CD14-positive monocyte (primary cell): ENCODE results near the gene ACSM2A. TPM values are rescaled to one million over a fixed set of nuclear protein-coding genes. Genes with fewer than 3 reads are reported as not detected.
"Not testable (repeated sequence)": the region's sequence is repeated elsewhere in the genome, so short reads cannot be mapped to it uniquely, and the experiment has no call there.

Experiments
- DNase-seq, 3 donors: peaks; one replicate each; pipeline ENCODE4 v3.0.0-alpha.2; 2011 to 2022
- H2AFZ ChIP-seq: 2 replicates; pipeline ENCODE4 v1.6.0; 2012; ENCODE audit warnings: mild to moderate bottlenecking, low read depth, low read length, inconsistent platforms; ENCODE audit not compliant: insufficient read depth, poor library complexity, severe bottlenecking
- H3K27ac ChIP-seq, 2 donors: 1 replicate in 1 of 2; 2 replicates in 1 of 2; pipeline ENCODE4 v1.5.1; 2012 to 2013; ENCODE audit warnings: low read length in 2 of 2, control low read depth in 1 of 2, inconsistent platforms in 1 of 2, low read depth in 1 of 2, mild to moderate bottlenecking in 1 of 2
- H3K27me3 ChIP-seq, 2 donors: one replicate each; pipeline versions ENCODE4 v1.6.0 to v1.6.1; 2011 to 2013; ENCODE audit warnings: low read length in 2 of 2; ENCODE audit not compliant: control insufficient read depth in 2 of 2, insufficient read depth in 2 of 2
- H3K36me3 ChIP-seq, 2 donors: replicated peaks in 1 of 2; 1 replicate in 1 of 2; 2 replicates in 1 of 2; pipeline versions ENCODE4 v1.5.1 to v1.6.1; 2012 to 2013; ENCODE audit warnings: low read length in 2 of 2, control low read depth in 1 of 2, inconsistent platforms in 1 of 2, mild to moderate bottlenecking in 1 of 2; ENCODE audit not compliant: insufficient read depth in 2 of 2, control insufficient read depth in 1 of 2
- H3K4me1 ChIP-seq, 2 donors: 1 replicate in 1 of 2; 2 replicates in 1 of 2; pipeline versions ENCODE4 v1.5.1 to v1.6.1; 2012 to 2013; ENCODE audit warnings: low read length in 2 of 2, control low read depth in 1 of 2, inconsistent platforms in 1 of 2, mild to moderate bottlenecking in 1 of 2, moderate library complexity in 1 of 2; ENCODE audit not compliant: insufficient read depth in 2 of 2, control insufficient read depth in 1 of 2
- H3K4me2 ChIP-seq: replicated peaks from 2 replicates; pipeline ENCODE3; 2012; ENCODE audit warnings: low read length, moderate library complexity, mild to moderate bottlenecking; ENCODE audit not compliant: poor library complexity, severe bottlenecking; ENCODE audit errors: extremely low read depth
- H3K4me3 ChIP-seq, 3 experiments: fragments of 200-600 bp in 1 of 3; sonication (generic) in 1 of 3; replicated peaks in 1 of 3; 1 replicate in 2 of 3; 2 replicates in 1 of 3; pipeline ENCODE4 v1.5.1; 2011 to 2013; ENCODE audit warnings: low read length in 3 of 3, mild to moderate bottlenecking in 3 of 3, control low read depth in 2 of 3, low read depth in 2 of 3, inconsistent platforms in 1 of 3, moderate library complexity in 1 of 3
- H3K79me2 ChIP-seq: 2 replicates; pipeline ENCODE4 v1.6.0; 2012; ENCODE audit warnings: mild to moderate bottlenecking, control low read depth, inconsistent platforms, low read length, moderate library complexity; ENCODE audit not compliant: insufficient read depth
- H3K9ac ChIP-seq: 2 replicates; pipeline ENCODE4 v1.6.0; 2017; ENCODE audit warnings: low read length, mild to moderate bottlenecking; ENCODE audit not compliant: insufficient read depth, poor library complexity, severe bottlenecking
- H3K9me3 ChIP-seq, 2 donors: replicated peaks in 1 of 2; 1 replicate in 1 of 2; 2 replicates in 1 of 2; pipeline versions ENCODE4 v1.5.1 to v1.6.1; 2012 to 2013; ENCODE audit warnings: low read length in 2 of 2, control low read depth in 1 of 2; ENCODE audit not compliant: control insufficient read depth in 1 of 2, insufficient read depth in 1 of 2
- H4K20me1 ChIP-seq: 2 replicates; pipeline ENCODE4 v1.6.0; 2012; ENCODE audit warnings: mild to moderate bottlenecking, low read length, control low read depth, moderate library complexity; ENCODE audit not compliant: insufficient read depth
- H3K27ac Mint-ChIP-seq, 7 donors: one replicate each; pipeline ENCODE4 v1.8.0; 2020; ENCODE audit warnings: mild to moderate bottlenecking in 7 of 7, mixed read lengths in 7 of 7, moderate library complexity in 6 of 7, inconsistent platforms in 2 of 7
- H3K27me3 Mint-ChIP-seq, 3 donors: one replicate each; pipeline ENCODE4 v1.8.0; 2021 to 2022; ENCODE audit warnings: low read depth in 3 of 3, mild to moderate bottlenecking in 3 of 3, mixed read lengths in 3 of 3, moderate library complexity in 3 of 3, inconsistent platforms in 1 of 3
- H3K36me3 Mint-ChIP-seq, 2 donors: one replicate each; pipeline ENCODE4 v1.8.0; 2020; ENCODE audit warnings: mixed read lengths in 2 of 2, inconsistent platforms in 1 of 2, mild to moderate bottlenecking in 1 of 2
- H3K4me1 Mint-ChIP-seq: one replicate; pipeline ENCODE4 v1.8.0; 2020; ENCODE audit warnings: mild to moderate bottlenecking, mixed read lengths
- H3K4me3 Mint-ChIP-seq, 2 donors: one replicate each; pipeline ENCODE4 v1.8.0; 2020; ENCODE audit warnings: mild to moderate bottlenecking in 2 of 2, mixed read lengths in 2 of 2, moderate library complexity in 1 of 2
- H3K9me3 Mint-ChIP-seq, 7 donors: one replicate each; pipeline ENCODE4 v1.8.0; 2020 to 2022; ENCODE audit warnings: mixed read lengths in 7 of 7, mild to moderate bottlenecking in 6 of 7, moderate library complexity in 6 of 7, inconsistent platforms in 2 of 7
- CTCF ChIP-seq: fragments of 200-600 bp; IDR thresholded peaks from one replicate; pipeline ENCODE4 v1.8.0; 2022; ENCODE audit warnings: antibody characterized with exemption, mild to moderate bottlenecking
- WGBS: methylation state at CpG from one replicate; pipeline ENCODE4 v1.1.5; 2013; ENCODE audit warnings: missing lambda C conversion rate; ENCODE audit not compliant: insufficient coverage; 5-methylcytosine and 5-hydroxymethylcytosine counted together
- intact Hi-C, 2 donors: fragments of 100-400 bp; cut with micrococcal nuclease; formaldehyde crosslinking; loops; one replicate each; pipeline versions ENCODE4 v1.15.0 to v1.15.1; 2023
- polyA plus RNA-seq, 3 donors: library from polyadenylated mRNA; depleted of rRNA in 1 of 3; unstranded in 2 of 3; stranded (reverse) in 1 of 3; fragments of 300-500 nt in 2 of 3; fragments of >200 nt in 1 of 3; fragmentation: Illumina TruSeq in 2 of 3; gene quantifications; 1 replicate in 2 of 3; 2 replicates in 1 of 3; pipeline ENCODE4 v1.2.3, GENCODE V29; 2012 to 2021

The ACSM2A gene
- polyA plus RNA-seq, 3 donors = not detected

- no peaks in the 10 kb centered on the region for H3K4me1 Mint-ChIP-seq
- no peak for TF ChIP-seq CTCF
- H3K79me2 ChIP-seq = no peaks in the 10 kb centered on the region
- no peaks in the 10 kb centered on the region for H3K36me3 ChIP-seq
- no peak overlapping the region for H3K4me2 ChIP-seq
- intact Hi-C loops = no loop called here
- no peak overlapping the region for H3K9ac ChIP-seq
- H3K27ac Mint-ChIP-seq = no peak overlapping the region
- H3K9me3 ChIP-seq = no peaks in the 10 kb centered on the region
- H3K27me3 Mint-ChIP-seq = peaks cover 0 to 2% (median 0%) of the 10 kb centered on the region in 3 donors
- H2AFZ ChIP-seq = no peak overlapping the region
- H4K20me1 ChIP-seq = no peaks in the 10 kb centered on the region
- WGBS = no CpG with 5 or more reads among the region's 1 CpG
- H3K4me1 ChIP-seq = no peaks in the 10 kb centered on the region
- H3K9me3 Mint-ChIP-seq = peaks cover 0 to 2% (median 0%) of the 10 kb centered on the region in 7 donors
- no peaks in the 10 kb centered on the region for H3K27me3 ChIP-seq
- DNase-seq = no peak
- H3K4me3 Mint-ChIP-seq = no peak overlapping the region
- no peaks in the 10 kb centered on the region for H3K36me3 Mint-ChIP-seq
- no peak overlapping the region for H3K4me3 ChIP-seq
- no peak overlapping the region for H3K27ac ChIP-seq
Measured at GRCh38 chr16:20484726-20485125, 33.4 kb downstream of the ACSM2A start.

- no peaks in the 10 kb centered on the region for H3K4me1 ChIP-seq
- no peak for DNase-seq
- H3K36me3 ChIP-seq = no peaks in the 10 kb centered on the region
- no peaks in the 10 kb centered on the region for H4K20me1 ChIP-seq
- no peaks in the 10 kb centered on the region for H3K27me3 ChIP-seq
- no peak for TF ChIP-seq CTCF
- no peak overlapping the region for H3K4me3 ChIP-seq
- H3K27ac Mint-ChIP-seq = no peak overlapping the region
- whole genome bisulfite sequencing = no CpG with 5 or more reads among the region's 1 CpG
- H3K79me2 ChIP-seq = no peaks in the 10 kb centered on the region
- no peaks in the 10 kb centered on the region for H3K4me1 Mint-ChIP-seq
- no peak overlapping the region for H3K9ac ChIP-seq
- no peaks in the 10 kb centered on the region for H3K9me3 ChIP-seq
- no peak overlapping the region for H3K4me2 ChIP-seq
- peaks cover 0 to 2% (median 0%) of the 10 kb centered on the region in 3 donors for H3K27me3 Mint-ChIP-seq
- H3K9me3 Mint-ChIP-seq = peaks cover 0 to 2% (median 0%) of the 10 kb centered on the region in 7 donors
- no peak overlapping the region for H3K4me3 Mint-ChIP-seq
- no peak overlapping the region for H3K27ac ChIP-seq
- intact Hi-C loops = no loop called here
- no peak overlapping the region for H2AFZ ChIP-seq
- H3K36me3 Mint-ChIP-seq = no peaks in the 10 kb centered on the region
Measured at GRCh38 chr16:20485408-20485807, 34.1 kb downstream of the ACSM2A start.

- H3K4me3 Mint-ChIP-seq, H3K79me2 ChIP-seq, DNase-seq, H2AFZ ChIP-seq, H3K9me3 ChIP-seq, H3K27ac Mint-ChIP-seq, H3K27me3 ChIP-seq, H3K36me3 ChIP-seq, H3K36me3 Mint-ChIP-seq, H3K4me1 ChIP-seq, H3K9ac ChIP-seq, H3K9me3 Mint-ChIP-seq, H3K27ac ChIP-seq, H3K27me3 Mint-ChIP-seq, H4K20me1 ChIP-seq, intact Hi-C loops, H3K4me2 ChIP-seq, H3K4me1 Mint-ChIP-seq, H3K4me3 ChIP-seq: not testable (repeated sequence)
- WGBS = no CpG with 5 or more reads among the region's 3 CpGs
Measured at GRCh38 chr16:20490994-20491393, 39.7 kb downstream of the ACSM2A start.

- H3K36me3 ChIP-seq, H3K27me3 Mint-ChIP-seq, H2AFZ ChIP-seq, H3K27ac ChIP-seq, H3K4me3 ChIP-seq, H3K4me3 Mint-ChIP-seq, H3K9me3 ChIP-seq, H3K4me1 Mint-ChIP-seq, H4K20me1 ChIP-seq, intact Hi-C loops, H3K4me2 ChIP-seq, H3K4me1 ChIP-seq, H3K36me3 Mint-ChIP-seq, DNase-seq, H3K9me3 Mint-ChIP-seq, H3K27me3 ChIP-seq, H3K27ac Mint-ChIP-seq, H3K9ac ChIP-seq, H3K79me2 ChIP-seq: not testable (repeated sequence)
- WGBS = no CpG with 5 or more reads among the region's 11 CpGs
Measured at GRCh38 chr16:20491448-20491847, 40.1 kb downstream of the ACSM2A start.
